Activated CD4-positive, CD25-positive, alpha-beta regulatory T cell treated with anti-CD3 and anti-CD28 coated beads, Interleukin-2, amount 50 U/mL, for 16 hours (primary cell): ENCODE results near the gene TRIM51G.
"Not testable (repeated sequence)": the region's sequence is repeated elsewhere in the genome, so short reads cannot be mapped to it uniquely, and the experiment has no call there.

Source experiments
- DNase-seq: peaks from one replicate; pipeline ENCODE4 v3.0.0-alpha.2; 2020; ENCODE audit warnings: low read depth, low spot score

The TRIM51G gene

DNA sequence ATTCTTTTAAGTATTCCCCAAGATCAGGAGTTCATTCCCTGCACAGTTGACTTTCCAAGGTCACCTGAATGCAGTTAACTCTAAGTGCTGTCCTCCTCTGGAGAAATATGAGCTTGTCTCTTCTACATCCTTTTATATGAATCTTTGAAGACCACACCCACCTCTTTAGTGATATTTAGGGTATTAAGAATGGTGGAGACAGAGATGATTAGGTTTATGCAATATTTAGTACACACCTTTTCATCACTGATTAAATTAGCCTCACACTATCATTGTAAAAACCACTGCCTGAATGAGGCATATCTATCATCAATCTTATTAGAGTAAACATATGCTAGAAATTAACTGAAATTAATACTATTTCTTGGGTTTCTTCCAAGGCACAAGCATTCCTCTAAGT lies at the start of gene TRIM51G:
Gene TRIM51G (minus strand): TSS at position 101 of the 400 bp plus-strand sequence. CDS start 2,190 bp downstream, outside the sequence.
- not testable (repeated sequence) for DNase-seq

GRCh38 chr11:49028523-49028922 lies 44.8 kb upstream of the TRIM51G start, which contains the start of gene TRIM49B:
Gene TRIM49B, plus strand, starts transcription at chr11:49028823. Its CDS starts 2,777 bp downstream, at chr11:49031600.
- not testable (repeated sequence) for DNase-seq

DNA sequence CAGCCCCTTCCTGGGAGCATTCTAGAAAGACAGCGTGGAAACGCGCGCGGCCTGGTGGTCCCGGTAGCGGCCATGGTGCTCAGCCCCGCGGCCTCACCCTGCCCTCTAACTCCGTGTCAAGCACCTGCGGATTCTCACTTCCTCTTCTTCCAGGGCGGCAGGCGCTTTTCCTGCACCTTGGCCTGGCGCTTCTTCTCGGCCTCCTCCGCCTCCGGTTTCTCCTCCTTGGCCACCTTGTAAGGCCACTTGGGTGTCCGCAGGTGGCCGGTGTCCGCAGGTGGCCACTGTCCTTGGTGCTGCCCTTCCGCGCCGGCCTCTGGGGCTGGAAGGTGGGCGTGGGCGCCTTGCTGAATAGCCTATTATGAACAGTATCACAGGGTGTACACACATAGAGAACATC lies 15.1 kb downstream of the TRIM51G start:
- not testable (repeated sequence) for DNase-seq

- not testable (repeated sequence) for DNase-seq
Observed at GRCh38 chr11:48955315-48956049, 28.2 kb downstream of the TRIM51G start.

DNA sequence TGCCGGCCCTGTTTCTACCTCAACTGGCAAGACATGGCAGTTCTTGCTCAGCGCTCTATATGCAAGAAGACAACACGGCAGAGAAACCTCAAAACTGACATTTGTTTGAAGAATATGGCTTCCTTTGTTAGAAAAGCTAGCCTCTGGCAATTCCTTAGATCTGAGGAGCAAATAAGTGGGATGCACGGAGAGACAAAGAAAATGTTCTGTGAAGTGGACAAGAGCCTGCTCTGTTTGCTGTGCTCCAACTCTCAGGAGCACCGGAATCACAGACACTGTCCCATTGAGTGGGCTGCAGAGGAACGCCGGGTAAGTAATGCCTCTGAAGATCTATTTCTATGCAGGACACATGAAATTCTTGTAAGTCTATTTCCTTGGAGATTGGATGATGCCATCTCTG lies 37.9 kb downstream of the TRIM51G start:
- not testable (repeated sequence) for DNase-seq
